Liver (tissue), 9 donors: ENCODE measurements around the gene RGS18. TPM values are rescaled to one million over a fixed set of nuclear protein-coding genes. Genes with fewer than 3 reads are reported as not detected.

Experiments
- DNase-seq: peaks from one replicate; pipeline ENCODE4 v3.0.0-alpha.2; 2017; ENCODE audit warnings: low spot score
- H3K27ac ChIP-seq, 2 donors: one replicate each; pipeline ENCODE4 v1.7.0; 2013; ENCODE audit warnings: inconsistent platforms in 2 of 2, low read length in 2 of 2, control low read depth in 1 of 2, low read depth in 1 of 2, mild to moderate bottlenecking in 1 of 2
- H3K27me3 ChIP-seq, 4 donors: one replicate each; pipeline versions ENCODE4 v1.6.1 to v1.7.0; 2013; ENCODE audit warnings: low read length in 3 of 4, inconsistent platforms in 1 of 4, mild to moderate bottlenecking in 1 of 4, moderate library complexity in 1 of 4; ENCODE audit not compliant: control insufficient read depth in 4 of 4, insufficient read depth in 4 of 4
- H3K36me3 ChIP-seq, 4 donors: one replicate each; pipeline versions ENCODE4 v1.6.1 to v1.7.0; 2013; ENCODE audit warnings: low read length in 3 of 4, mild to moderate bottlenecking in 3 of 4, low read depth in 1 of 4, moderate library complexity in 1 of 4; ENCODE audit not compliant: control insufficient read depth in 4 of 4, insufficient read depth in 3 of 4
- H3K4me1 ChIP-seq, 4 donors: one replicate each; pipeline versions ENCODE4 v1.6.1 to v1.7.0; 2013; ENCODE audit warnings: low read length in 3 of 4, mild to moderate bottlenecking in 3 of 4, moderate library complexity in 1 of 4; ENCODE audit not compliant: control insufficient read depth in 4 of 4, insufficient read depth in 4 of 4
- H3K4me3 ChIP-seq, 3 donors: one replicate each; pipeline versions ENCODE4 v1.6.1 to v1.7.0; 2013; ENCODE audit warnings: low read length in 3 of 3, control low read depth in 1 of 3, low read depth in 1 of 3, mild to moderate bottlenecking in 1 of 3
- H3K9ac ChIP-seq, 2 donors: one replicate each; pipeline ENCODE4 v1.7.0; 2013; ENCODE audit warnings: low read length in 2 of 2, mild to moderate bottlenecking in 2 of 2, moderate library complexity in 2 of 2, control low read depth in 1 of 2, low read depth in 1 of 2
- H3K9me3 ChIP-seq, 4 donors: one replicate each; pipeline versions ENCODE4 v1.6.1 to v1.7.0; 2013; ENCODE audit warnings: low read length in 3 of 4; ENCODE audit not compliant: control insufficient read depth in 4 of 4
- CTCF ChIP-seq: fragments of 150-350 bp; IDR thresholded peaks from 2 replicates; pipeline ENCODE4 v1.5.1; 2017; ENCODE audit warnings: improper control_type of control experiment, low read depth, low read length; ENCODE audit not compliant: missing input control
- EGR1 ChIP-seq, 2 donors: IDR thresholded peaks; 2 replicates each; pipeline ENCODE4 v1.6.1; 2016 to 2018; ENCODE audit warnings: antibody characterized with exemption in 2 of 2, low read depth in 2 of 2
- FOXA1 ChIP-seq: IDR thresholded peaks from 2 replicates; pipeline ENCODE4 v1.6.1; 2016; ENCODE audit warnings: antibody characterized with exemption
- FOXA2 ChIP-seq: IDR thresholded peaks from 2 replicates; pipeline ENCODE4 v1.6.1; 2016; ENCODE audit warnings: antibody characterized with exemption
- GABPA ChIP-seq, 2 donors: IDR thresholded peaks in 1 of 2; conservative IDR thresholded peaks in 1 of 2; 2 replicates each; pipeline ENCODE4 v1.6.1; 2016; ENCODE audit warnings: antibody characterized with exemption in 2 of 2, mild to moderate bottlenecking in 1 of 2, moderate library complexity in 1 of 2
- HNF4A ChIP-seq, 2 donors: conservative IDR thresholded peaks; 2 replicates each; pipeline ENCODE4 v1.6.1; 2016; ENCODE audit warnings: antibody characterized with exemption in 2 of 2, mild to moderate bottlenecking in 2 of 2
- HNF4G ChIP-seq: IDR thresholded peaks from 2 replicates; pipeline ENCODE4 v1.6.1; 2016; ENCODE audit warnings: antibody characterized with exemption
- JUND ChIP-seq, 2 donors: IDR thresholded peaks; 2 replicates each; pipeline ENCODE4 v1.6.1; 2016; ENCODE audit warnings: antibody characterized with exemption in 2 of 2
- MAX ChIP-seq: IDR thresholded peaks from 2 replicates; pipeline ENCODE4 v1.6.1; 2016; ENCODE audit warnings: antibody characterized with exemption
- NR2F2 ChIP-seq: IDR thresholded peaks from 2 replicates; pipeline ENCODE4 v1.6.1; 2016; ENCODE audit warnings: antibody characterized with exemption
- RAD21 ChIP-seq, 2 donors: IDR thresholded peaks; 2 replicates each; pipeline ENCODE4 v1.6.1; 2016; ENCODE audit warnings: antibody characterized with exemption in 2 of 2, mild to moderate bottlenecking in 2 of 2
- REST ChIP-seq: IDR thresholded peaks from 2 replicates; pipeline ENCODE4 v1.6.1; 2016; ENCODE audit warnings: antibody characterized with exemption, mild to moderate bottlenecking
- RXRA ChIP-seq, 2 donors: IDR thresholded peaks; 2 replicates each; pipeline ENCODE4 v1.6.1; 2017 to 2018; ENCODE audit warnings: antibody characterized with exemption in 2 of 2, mild to moderate bottlenecking in 1 of 2
- SP1 ChIP-seq: IDR thresholded peaks from 2 replicates; pipeline ENCODE4 v1.6.1; 2018; ENCODE audit warnings: antibody characterized with exemption, mild to moderate bottlenecking
- TAF1 ChIP-seq: conservative IDR thresholded peaks from 2 replicates; pipeline ENCODE4 v1.6.1; 2016; ENCODE audit warnings: antibody characterized with exemption, mild to moderate bottlenecking
- YY1 ChIP-seq: IDR thresholded peaks from 2 replicates; pipeline ENCODE4 v1.6.1; 2016; ENCODE audit warnings: antibody characterized with exemption, mild to moderate bottlenecking
- WGBS: extraction: QIAGEN DNeasy Blood & Tissue Kit; methylation state at CpG from one replicate; pipeline ENCODE4 v1.1.7; 2013; 5-methylcytosine and 5-hydroxymethylcytosine counted together
- polyA plus RNA-seq, 2 donors: library from polyadenylated mRNA; stranded (reverse) in 1 of 2; unstranded in 1 of 2; fragments of 200-250 nt in 1 of 2; fragments of >200 nt in 1 of 2; fragmentation: Nextera tagmentation in 1 of 2; extraction: Ambion mirVana in 1 of 2; gene quantifications; one replicate each; pipeline versions ENCODE4 v1.2.1 to v1.2.3, GENCODE V29; 2013 to 2015
- total RNA-seq, 2 donors: library from RNA; depleted of rRNA; stranded (reverse); fragments of >200 nt; gene quantifications; one replicate each; pipeline ENCODE4 v1.2.3, GENCODE V29; 2014
- TF ChIP-seq, protein P1 (sequence below): IDR thresholded peaks from 2 replicates; pipeline ENCODE4 v1.6.1; 2016; ENCODE audit warnings: antibody characterized with exemption
- TF ChIP-seq, protein P2 (sequence below): IDR thresholded peaks from 2 replicates; pipeline ENCODE4 v1.6.1; 2016; ENCODE audit warnings: antibody characterized with exemption
- donor health status: healthy.
- donor health status: healthy.
- donor health status: healthy.
- donor health status: healthy.
- donor health status: healthy.

Gene RGS18
- total and polyA plus RNA-seq, 4 donors, result 1.0 to 11.1 (median 1.8) TPM

GRCh38 chr1:192232817-192233417, 74.7 kb downstream of the RGS18 start:
- no peak for DNase-seq
- Histone ChIP-seq H3K27ac (no peak overlapping the region), H3K9ac (no peak overlapping the region), H3K36me3 (no peaks in the 10 kb centered on the region), H3K27me3 (no peaks in the 10 kb centered on the region), H3K9me3 (no peaks in the 10 kb centered on the region), H3K4me1 (no peaks in the 10 kb centered on the region), H3K4me3 (no peak overlapping the region)
- WGBS, result 73% methylated on average over 7 of the region's 7 CpGs
- TF ChIP-seq SP1 (no peak), TAF1 (no peak), YY1 (no peak), JUND (IDR thresholded peaks at IDR 0.05) (no peak), REST (no peak), HNF4G (no peak), RAD21 (IDR thresholded peaks at IDR 0.05) (no peak), MAX (no peak), RXRA (IDR thresholded peaks at IDR 0.05) (no peak), CTCF (no peak), FOXA2 (no peak), NR2F2 (no peak), FOXA1 (no peak), GABPA (IDR thresholded peaks at IDR 0.05 in 1 of 2, conservative IDR thresholded peaks at IDR 0.05 in 1 of 2) (no peak), EGR1 (IDR thresholded peaks at IDR 0.05; ENCODE audit: low read depth in 2 of 2) (no peak), HNF4A (conservative IDR thresholded peaks at IDR 0.05) (no peak)
- TF ChIP-seq, protein P1, sequence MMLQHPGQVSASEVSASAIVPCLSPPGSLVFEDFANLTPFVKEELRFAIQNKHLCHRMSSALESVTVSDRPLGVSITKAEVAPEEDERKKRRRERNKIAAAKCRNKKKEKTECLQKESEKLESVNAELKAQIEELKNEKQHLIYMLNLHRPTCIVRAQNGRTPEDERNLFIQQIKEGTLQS, result no peak
- TF ChIP-seq, protein P2, sequence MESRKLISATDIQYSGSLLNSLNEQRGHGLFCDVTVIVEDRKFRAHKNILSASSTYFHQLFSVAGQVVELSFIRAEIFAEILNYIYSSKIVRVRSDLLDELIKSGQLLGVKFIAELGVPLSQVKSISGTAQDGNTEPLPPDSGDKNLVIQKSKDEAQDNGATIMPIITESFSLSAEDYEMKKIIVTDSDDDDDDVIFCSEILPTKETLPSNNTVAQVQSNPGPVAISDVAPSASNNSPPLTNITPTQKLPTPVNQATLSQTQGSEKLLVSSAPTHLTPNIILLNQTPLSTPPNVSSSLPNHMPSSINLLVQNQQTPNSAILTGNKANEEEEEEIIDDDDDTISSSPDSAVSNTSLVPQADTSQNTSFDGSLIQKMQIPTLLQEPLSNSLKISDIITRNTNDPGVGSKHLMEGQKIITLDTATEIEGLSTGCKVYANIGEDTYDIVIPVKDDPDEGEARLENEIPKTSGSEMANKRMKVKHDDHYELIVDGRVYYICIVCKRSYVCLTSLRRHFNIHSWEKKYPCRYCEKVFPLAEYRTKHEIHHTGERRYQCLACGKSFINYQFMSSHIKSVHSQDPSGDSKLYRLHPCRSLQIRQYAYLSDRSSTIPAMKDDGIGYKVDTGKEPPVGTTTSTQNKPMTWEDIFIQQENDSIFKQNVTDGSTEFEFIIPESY, result no peak
